GM10266 (cell line): ENCODE measurements around the gene PDE6A.

Experiments
- DNase-seq: peaks from one replicate; pipeline ENCODE4 v3.0.0; 2012; ENCODE audit errors: extremely low spot score
- CTCF ChIP-seq: IDR thresholded peaks from 2 replicates; pipeline ENCODE4 v1.5.1; 2012; ENCODE audit warnings: mild to moderate bottlenecking, low read depth; ENCODE audit not compliant: control insufficient read depth, insufficient read depth; ENCODE audit errors: missing control alignments

The PDE6A gene

DNA sequence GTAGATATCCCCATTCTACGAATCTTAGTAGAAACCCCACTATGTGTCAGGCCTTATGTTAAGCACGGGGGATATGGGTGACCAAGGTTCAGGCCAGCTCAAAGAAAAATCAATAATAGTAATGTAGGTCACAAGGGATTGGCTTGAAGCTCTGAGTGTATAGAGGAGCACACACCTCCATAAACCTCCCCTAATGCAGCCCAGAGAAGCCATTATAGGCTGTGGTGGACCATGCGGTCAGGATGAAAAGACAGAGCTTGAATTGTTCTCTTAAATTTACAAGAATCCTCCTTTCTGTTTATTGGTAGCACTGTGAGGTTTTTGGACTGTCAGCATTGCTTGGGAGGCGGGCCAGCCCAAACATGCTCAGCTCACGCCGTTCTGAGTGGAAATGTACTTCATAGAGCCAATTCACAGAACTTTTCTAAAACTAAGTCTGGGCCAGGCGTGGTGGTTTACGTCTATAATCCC is 9.1 kb downstream of the PDE6A start:
- TF ChIP-seq CTCF: no peak

DNA sequence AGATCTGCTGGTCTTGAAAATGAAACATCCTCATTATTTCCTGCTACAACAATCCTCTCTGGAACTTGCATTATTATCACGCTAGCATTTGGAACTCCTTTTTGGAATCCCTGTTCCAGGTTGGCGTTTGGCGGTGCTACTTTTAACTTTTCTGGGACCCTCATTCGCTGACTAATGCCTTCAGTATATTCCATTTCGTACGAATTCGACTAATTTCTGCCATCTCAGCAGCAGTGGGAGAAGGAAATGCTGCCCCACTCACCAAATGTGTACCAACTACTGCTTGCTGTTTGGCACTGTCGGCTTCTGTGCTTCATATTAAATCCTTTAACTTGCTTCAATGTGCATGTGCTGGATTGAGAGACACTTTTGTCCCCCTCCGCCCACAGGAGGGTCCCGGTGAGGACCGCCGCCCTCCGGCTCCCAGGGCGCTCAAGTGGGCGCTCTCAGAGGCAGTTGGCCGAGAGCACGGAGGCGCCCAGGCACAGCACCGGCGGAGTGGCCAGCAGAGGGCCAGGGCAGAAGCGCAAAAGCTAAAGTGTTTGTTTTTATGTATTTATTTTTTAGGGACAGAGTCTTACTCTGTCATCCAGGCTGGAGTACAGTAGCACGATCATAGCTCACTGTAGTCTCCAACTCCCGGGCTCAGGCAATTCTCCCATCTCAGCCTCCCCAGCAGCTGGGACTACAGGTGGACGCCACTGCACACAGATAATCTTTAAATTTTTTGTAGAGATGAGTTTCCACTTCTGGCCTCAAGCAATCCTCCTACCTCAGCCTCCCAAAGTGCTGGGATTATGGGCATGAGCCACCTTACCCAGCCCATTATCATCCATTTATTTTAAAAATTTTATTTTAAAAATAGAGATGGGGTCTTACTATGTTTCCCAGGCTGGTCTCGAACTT is 11.9 kb downstream of the PDE6A start:
- no peak for TF ChIP-seq CTCF
- no peak for DNase-seq

More for the DNA sequence above, 9.1 kb downstream of the PDE6A start:
- no peak for DNase-seq

DNA sequence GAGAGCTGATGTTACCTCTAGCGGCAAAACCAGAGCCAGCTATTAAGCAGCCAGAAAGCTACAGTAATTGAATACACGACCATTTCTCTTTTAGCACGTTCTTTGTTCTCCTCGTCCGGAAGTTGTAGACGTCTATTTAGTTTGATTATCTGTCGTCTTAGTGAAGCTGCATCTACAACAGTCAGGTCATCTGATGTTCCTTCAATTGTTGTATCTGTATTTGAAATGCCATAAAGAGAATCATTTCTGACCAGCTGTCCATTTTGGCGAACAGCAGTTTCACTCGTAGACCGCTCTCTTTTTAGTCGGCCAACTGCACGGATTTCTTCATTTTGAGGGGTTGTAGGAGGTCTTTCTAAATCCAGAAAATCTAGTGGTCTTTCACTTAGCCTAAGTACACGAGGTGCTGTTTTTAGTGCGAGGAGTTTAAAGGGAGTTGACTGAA is 12.6 kb downstream of the PDE6A start:
- DNase-seq: no peak
- TF ChIP-seq CTCF: no peak

GRCh38 chr5:149930749-149931574 is 13.6 kb downstream of the PDE6A start:
- DNase-seq: no peak
- TF ChIP-seq CTCF: no peak

GRCh38 chr5:149930043-149930748 is 14.4 kb downstream of the PDE6A start:
- DNase-seq: no peak
- TF ChIP-seq CTCF: no peak

DNA sequence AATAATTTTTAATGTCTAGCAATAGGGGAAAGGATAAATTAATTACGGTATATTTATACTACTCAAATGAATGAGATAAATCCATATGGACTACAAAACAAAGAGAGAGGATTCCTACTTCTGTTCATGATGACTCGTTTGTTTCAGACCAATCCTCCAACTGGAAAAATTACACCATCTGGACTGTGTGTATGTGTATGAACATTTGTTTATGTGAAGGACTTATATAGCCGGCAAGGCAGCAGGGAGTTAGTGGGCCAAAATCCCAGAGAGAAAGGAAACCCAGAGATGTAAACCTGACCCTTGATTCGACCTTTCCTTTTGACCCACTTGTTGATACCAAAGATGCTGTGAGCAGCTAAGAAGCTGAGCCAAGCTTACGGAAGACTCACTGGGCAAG is 20.1 kb downstream of the PDE6A start:
- no peak for TF ChIP-seq CTCF
- DNase-seq: no peak
